ENCODE data around the gene CMSS1.

DNA sequence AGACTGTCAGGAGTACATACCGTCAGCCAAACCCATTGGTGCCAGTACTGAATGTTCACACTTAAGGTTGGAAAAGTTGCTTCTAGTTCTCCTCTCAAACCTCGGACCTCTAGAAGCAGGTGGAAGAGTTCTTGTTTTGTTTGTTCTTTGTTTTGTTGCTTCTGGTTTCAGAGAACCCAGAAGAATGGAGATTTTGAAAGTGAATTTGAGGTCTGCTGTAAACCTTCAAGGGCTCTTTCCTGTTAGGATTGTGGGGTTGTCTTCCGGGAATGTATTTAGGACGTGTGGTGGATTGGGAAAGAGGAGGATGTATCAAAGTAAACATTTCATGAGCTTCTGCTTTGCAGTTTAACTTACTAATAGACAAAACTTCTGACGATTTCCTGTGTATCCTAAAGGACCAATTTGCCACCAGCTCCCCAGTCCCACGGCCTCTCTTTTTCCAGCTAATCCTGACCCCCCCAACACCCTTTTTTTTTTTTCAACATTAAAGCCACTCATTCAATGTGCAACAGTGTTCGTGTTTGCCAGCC lies 246.3 kb downstream of the CMSS1 start:
- TF ChIP-seq, protein P1, sequence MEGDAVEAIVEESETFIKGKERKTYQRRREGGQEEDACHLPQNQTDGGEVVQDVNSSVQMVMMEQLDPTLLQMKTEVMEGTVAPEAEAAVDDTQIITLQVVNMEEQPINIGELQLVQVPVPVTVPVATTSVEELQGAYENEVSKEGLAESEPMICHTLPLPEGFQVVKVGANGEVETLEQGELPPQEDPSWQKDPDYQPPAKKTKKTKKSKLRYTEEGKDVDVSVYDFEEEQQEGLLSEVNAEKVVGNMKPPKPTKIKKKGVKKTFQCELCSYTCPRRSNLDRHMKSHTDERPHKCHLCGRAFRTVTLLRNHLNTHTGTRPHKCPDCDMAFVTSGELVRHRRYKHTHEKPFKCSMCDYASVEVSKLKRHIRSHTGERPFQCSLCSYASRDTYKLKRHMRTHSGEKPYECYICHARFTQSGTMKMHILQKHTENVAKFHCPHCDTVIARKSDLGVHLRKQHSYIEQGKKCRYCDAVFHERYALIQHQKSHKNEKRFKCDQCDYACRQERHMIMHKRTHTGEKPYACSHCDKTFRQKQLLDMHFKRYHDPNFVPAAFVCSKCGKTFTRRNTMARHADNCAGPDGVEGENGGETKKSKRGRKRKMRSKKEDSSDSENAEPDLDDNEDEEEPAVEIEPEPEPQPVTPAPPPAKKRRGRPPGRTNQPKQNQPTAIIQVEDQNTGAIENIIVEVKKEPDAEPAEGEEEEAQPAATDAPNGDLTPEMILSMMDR (IDR thresholded peaks at IDR 0.05; ENCODE audit: low read length) = no peak
- no peak for TF ChIP-seq EZH2 (optimal IDR thresholded peaks at IDR 0.05; ENCODE audit: low read depth, low read length)
- TF ChIP-seq EZH2phosphoT487 (IDR thresholded peaks at IDR 0.05; ENCODE audit: low read length) = no peak

Measured in MM.1S (cell line).